Stimulated activated CD4-positive, alpha-beta T cell treated with anti-CD3 and anti-CD28 coated beads, Interleukin-2, amount 100 ng/mL, for 48 hours (primary cell): ENCODE results near the gene SIRT6.
"Not testable (repeated sequence)": the region's sequence is repeated elsewhere in the genome, so short reads cannot be mapped to it uniquely, and the experiment has no call there.

ENCODE experiments used
- DNase-seq, 2 donors: peaks; one replicate each; pipeline ENCODE4 v3.0.0-alpha.2; 2020

Gene SIRT6

GRCh38 chr19:4198467-4199126 lies 16.2 kb upstream of the SIRT6 start:
- no peak for DNase-seq

- no peak for DNase-seq
Observed at GRCh38 chr19:4197625-4198466, 15.5 kb upstream of the SIRT6 start.

- DNase-seq: no peak
Observed at GRCh38 chr19:4197228-4197624, 14.9 kb upstream of the SIRT6 start.

GRCh38 chr19:4196587-4197148 lies 14.3 kb upstream of the SIRT6 start:
- no peak for DNase-seq

- no peak for DNase-seq
Observed at GRCh38 chr19:4196009-4196408, 13.6 kb upstream of the SIRT6 start.

GRCh38 chr19:4194353-4194752 lies 12.0 kb upstream of the SIRT6 start:
- DNase-seq: no peak

- not testable (repeated sequence) for DNase-seq
Observed at GRCh38 chr19:4192537-4192936, 10.2 kb upstream of the SIRT6 start.

- DNase-seq: no peak
Observed at GRCh38 chr19:4189641-4190040, 7.3 kb upstream of the SIRT6 start.

- DNase-seq: no peak
Observed at GRCh38 chr19:4187313-4188122, 5.2 kb upstream of the SIRT6 start.

- DNase-seq: peak; percentile 87 to 91
Observed at GRCh38 chr19:4186087-4186993, 4.0 kb upstream of the SIRT6 start.

- DNase-seq: no peak
Observed at GRCh38 chr19:4185413-4186086, 3.2 kb upstream of the SIRT6 start.

- DNase-seq: no peak
Observed at GRCh38 chr19:4184718-4185352, 2.5 kb upstream of the SIRT6 start.

GRCh38 chr19:4183967-4184717 lies 1.8 kb upstream of the SIRT6 start:
- DNase-seq: no peak

- DNase-seq: no peak
Observed at GRCh38 chr19:4181053-4181508, 1.3 kb downstream of the SIRT6 start.

- no peak for DNase-seq
Observed at GRCh38 chr19:4178990-4179389, 3.4 kb downstream of the SIRT6 start.

- DNase-seq: no peak
Observed at GRCh38 chr19:4177146-4177545, 5.2 kb downstream of the SIRT6 start.

- no peak for DNase-seq
Observed at GRCh38 chr19:4175669-4175931, 6.8 kb downstream of the SIRT6 start.

- DNase-seq: no peak
Observed at GRCh38 chr19:4174895-4175668, 7.3 kb downstream of the SIRT6 start.

GRCh38 chr19:4174213-4174894 lies 8.0 kb downstream of the SIRT6 start:
- no peak for DNase-seq
